Thoracic aorta (tissue), 2 donors: ENCODE results near the gene GTF3C2. TPM values are rescaled to one million over a fixed set of nuclear protein-coding genes. Genes with fewer than 3 reads are reported as not detected.
A peak's percentile ranks its signal among the peaks of the same experiment; 100 is the strongest.
"Not testable (repeated sequence)": the region's sequence is repeated elsewhere in the genome, so short reads cannot be mapped to it uniquely, and the experiment has no call there.

Experiments used
- ATAC-seq: fragments of 150-250 bp; one replicate; pipeline ENCODE4 v1.8.0; 2017; ENCODE audit warnings: low read depth; ENCODE audit not compliant: insufficient number of reproducible peaks, low FRiP score
- DNase-seq: peaks from one replicate; pipeline ENCODE4 v3.0.0-alpha.2; 2020; ENCODE audit warnings: low spot score
- H3K27ac ChIP-seq, 2 donors: fragments of 200-600 bp; sonication (generic); 1 replicate in 1 of 2; 2 replicates in 1 of 2; pipeline ENCODE4 v1.5.1; 2016; ENCODE audit warnings: mild to moderate bottlenecking in 2 of 2, moderate library complexity in 2 of 2
- H3K27me3 ChIP-seq: fragments of 200-600 bp; sonication (generic); replicated peaks from 2 replicates; pipeline ENCODE4 v1.6.0; 2016; ENCODE audit warnings: mild to moderate bottlenecking; ENCODE audit not compliant: insufficient read depth
- H3K36me3 ChIP-seq: fragments of 200-600 bp; sonication (generic); one replicate; pipeline ENCODE4 v1.5.1; 2016
- H3K4me1 ChIP-seq, 2 donors: fragments of 200-600 bp; sonication (generic); 1 replicate in 1 of 2; 2 replicates in 1 of 2; pipeline versions ENCODE4 v1.5.1 to v1.6.0; 2016; ENCODE audit warnings: low read depth in 2 of 2, mild to moderate bottlenecking in 1 of 2; ENCODE audit not compliant: control insufficient read depth in 1 of 2
- H3K4me3 ChIP-seq: fragments of 200-600 bp; sonication (generic); 2 replicates; pipeline ENCODE4 v1.5.1; 2016; ENCODE audit warnings: mild to moderate bottlenecking
- H3K9me3 ChIP-seq: fragments of 200-600 bp; sonication (generic); 2 replicates; pipeline ENCODE4 v1.5.1; 2016
- CTCF ChIP-seq: fragments of 200-600 bp; sonication (generic); IDR thresholded peaks from one replicate; pipeline ENCODE4 v1.5.1; 2019; ENCODE audit warnings: antibody characterized with exemption
- total RNA-seq, 2 donors: library from RNA; depleted of rRNA; stranded (reverse); fragments of >200 nt; gene quantifications; one replicate each; pipeline versions ENCODE4 v1.1.0 to v1.2.3, GENCODE V29; 2016

GTF3C2 gene
- total RNA-seq, 2 donors from 2014 or later, result 56.6 to 58.8 TPM

GRCh38 chr2:27322766-27323595, 33.6 kb downstream of the GTF3C2 start, which contains the start of gene MPV17:
MPV17 (minus strand) TSS chr2:27323097; CDS start chr2:27322517, 580 bp downstream.
- peak within 1 kb of the TSS; percentile 86 for H3K27ac ChIP-seq
- ATAC-seq (peak; percentile 78), DNase-seq (peak; percentile 71)
- H3K27me3 ChIP-seq, result no peaks in the 10 kb centered on the region
- peaks cover 6 to 24% of the 10 kb centered on the region in 2 donors for H3K4me1 ChIP-seq
- no peak for TF ChIP-seq CTCF
- H3K4me3 ChIP-seq, result peak within 1 kb of the TSS; percentile 84
- no peaks in the 10 kb centered on the region for H3K9me3 ChIP-seq
- H3K36me3 ChIP-seq, result peaks cover 14% of the 10 kb centered on the region

GRCh38 chr2:27322301-27322765, 34.2 kb downstream of the GTF3C2 start:
- TF ChIP-seq CTCF, result no peak
- DNase-seq (no peak), ATAC-seq (no peak)
- Histone ChIP-seq H3K27ac (peak overlapping the region; percentile 59 to 86), H3K27me3 (no peaks in the 10 kb centered on the region), H3K4me3 (peak overlapping the region; percentile 84), H3K4me1 (peaks cover 6 to 24% of the 10 kb centered on the region in 2 donors), H3K9me3 (no peaks in the 10 kb centered on the region), H3K36me3 (peaks cover 8% of the 10 kb centered on the region)

GRCh38 chr2:27320958-27321543, 35.5 kb downstream of the GTF3C2 start:
- Histone ChIP-seq H3K4me1 (peaks cover 6 to 24% of the 10 kb centered on the region in 2 donors), H3K27ac (no peak overlapping the region), H3K9me3 (no peaks in the 10 kb centered on the region), H3K4me3 (no peak overlapping the region), H3K27me3 (no peaks in the 10 kb centered on the region), H3K36me3 (no peaks in the 10 kb centered on the region)
- ATAC-seq (no peak), DNase-seq (no peak)
- no peak for TF ChIP-seq CTCF

- H3K4me3 ChIP-seq, ATAC-seq, H3K27me3 ChIP-seq, H3K36me3 ChIP-seq, H3K9me3 ChIP-seq, H3K27ac ChIP-seq, DNase-seq: not testable (repeated sequence)
- H3K4me1 ChIP-seq, result peaks cover 6 to 24% of the 10 kb centered on the region in 2 donors
Observed at GRCh38 chr2:27319839-27320238, 36.7 kb downstream of the GTF3C2 start.

- Histone ChIP-seq H3K27me3 (no peaks in the 10 kb centered on the region), H3K27ac (no peak overlapping the region), H3K4me1 (peaks cover 0 to 6% of the 10 kb centered on the region in 2 donors), H3K9me3 (no peaks in the 10 kb centered on the region), H3K4me3 (no peak overlapping the region), H3K36me3 (no peaks in the 10 kb centered on the region)
- no peak for TF ChIP-seq CTCF
- no peak for DNase-seq
- no peak for ATAC-seq
Observed at GRCh38 chr2:27316655-27317412, 39.7 kb downstream of the GTF3C2 start.
